Neural progenitor cell (in vitro differentiated cells): Measurements from ENCODE around the gene RMI2.

ENCODE experiments used
- CTCF ChIP-seq: fragments of 200-600 bp; sonication (generic); IDR thresholded peaks from 2 replicates; pipeline ENCODE4 v1.5.1; 2017; ENCODE audit warnings: antibody characterized with exemption, mild to moderate bottlenecking
- EZH2 ChIP-seq: fragments of 200-600 bp; sonication (generic); IDR thresholded peaks from 2 replicates; pipeline ENCODE4 v1.6.1; 2017; ENCODE audit warnings: antibody characterized with exemption, mild to moderate bottlenecking, moderate library complexity
- EZH2phosphoT487 ChIP-seq: fragments of 200-600 bp; sonication (generic); IDR thresholded peaks from 2 replicates; pipeline ENCODE4 v1.6.1; 2017; ENCODE audit warnings: antibody characterized with exemption

GRCh38 chr16:11308493-11309283 lies 36.6 kb upstream of the RMI2 start:
- TF ChIP-seq EZH2: no peak
- TF ChIP-seq CTCF: no peak
- TF ChIP-seq EZH2phosphoT487: no peak
